AG10803 (cell line): ENCODE results near the gene WDR70.
A peak's percentile ranks its signal among the peaks of the same experiment; 100 is the strongest.
"Not testable (repeated sequence)": the region's sequence is repeated elsewhere in the genome, so short reads cannot be mapped to it uniquely, and the experiment has no call there.

Experiments
- DNase-seq: peaks from one replicate; pipeline ENCODE4 v3.0.0; 2010; ENCODE audit warnings: low read depth
- H3K4me3 ChIP-seq: 2 replicates; pipeline ENCODE4 v1.5.1; 2011; ENCODE audit warnings: mild to moderate bottlenecking, low read length, control low read depth
- TF ChIP-seq, protein P1 (sequence below): conservative IDR thresholded peaks from 2 replicates; pipeline ENCODE4 v1.5.1; 2011; ENCODE audit warnings: mild to moderate bottlenecking, low read length, control low read depth, inconsistent platforms

The WDR70 gene

DNA sequence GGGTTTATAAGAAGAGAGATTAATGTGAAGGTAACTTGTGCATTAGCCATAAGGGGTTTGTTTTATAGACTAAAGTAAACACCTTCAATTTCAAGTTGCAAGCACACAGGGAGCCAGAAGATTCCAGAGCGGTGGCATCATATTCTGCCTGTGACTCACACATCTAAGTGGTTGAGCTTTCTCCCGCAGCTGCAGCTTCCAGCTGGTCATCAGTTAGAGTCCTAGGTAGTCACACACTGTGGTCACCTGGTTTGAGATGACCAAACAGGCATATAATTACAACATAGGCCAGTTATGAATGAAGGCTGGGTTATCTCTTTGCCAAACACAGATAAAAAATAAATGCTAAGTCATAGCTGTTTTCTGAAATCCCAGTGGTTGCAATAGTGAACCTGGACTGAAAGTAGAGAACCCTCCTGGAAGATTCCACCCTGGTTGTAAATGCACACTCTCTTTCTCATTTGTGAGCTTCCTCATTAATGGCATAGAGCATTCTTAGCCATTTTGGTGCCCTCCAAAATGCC lies 289.5 kb downstream of the WDR70 start:
- H3K4me3 ChIP-seq: no peak overlapping the region
- DNase-seq: peak; percentile 94
- TF ChIP-seq, protein P1, sequence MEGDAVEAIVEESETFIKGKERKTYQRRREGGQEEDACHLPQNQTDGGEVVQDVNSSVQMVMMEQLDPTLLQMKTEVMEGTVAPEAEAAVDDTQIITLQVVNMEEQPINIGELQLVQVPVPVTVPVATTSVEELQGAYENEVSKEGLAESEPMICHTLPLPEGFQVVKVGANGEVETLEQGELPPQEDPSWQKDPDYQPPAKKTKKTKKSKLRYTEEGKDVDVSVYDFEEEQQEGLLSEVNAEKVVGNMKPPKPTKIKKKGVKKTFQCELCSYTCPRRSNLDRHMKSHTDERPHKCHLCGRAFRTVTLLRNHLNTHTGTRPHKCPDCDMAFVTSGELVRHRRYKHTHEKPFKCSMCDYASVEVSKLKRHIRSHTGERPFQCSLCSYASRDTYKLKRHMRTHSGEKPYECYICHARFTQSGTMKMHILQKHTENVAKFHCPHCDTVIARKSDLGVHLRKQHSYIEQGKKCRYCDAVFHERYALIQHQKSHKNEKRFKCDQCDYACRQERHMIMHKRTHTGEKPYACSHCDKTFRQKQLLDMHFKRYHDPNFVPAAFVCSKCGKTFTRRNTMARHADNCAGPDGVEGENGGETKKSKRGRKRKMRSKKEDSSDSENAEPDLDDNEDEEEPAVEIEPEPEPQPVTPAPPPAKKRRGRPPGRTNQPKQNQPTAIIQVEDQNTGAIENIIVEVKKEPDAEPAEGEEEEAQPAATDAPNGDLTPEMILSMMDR: no peak

DNA sequence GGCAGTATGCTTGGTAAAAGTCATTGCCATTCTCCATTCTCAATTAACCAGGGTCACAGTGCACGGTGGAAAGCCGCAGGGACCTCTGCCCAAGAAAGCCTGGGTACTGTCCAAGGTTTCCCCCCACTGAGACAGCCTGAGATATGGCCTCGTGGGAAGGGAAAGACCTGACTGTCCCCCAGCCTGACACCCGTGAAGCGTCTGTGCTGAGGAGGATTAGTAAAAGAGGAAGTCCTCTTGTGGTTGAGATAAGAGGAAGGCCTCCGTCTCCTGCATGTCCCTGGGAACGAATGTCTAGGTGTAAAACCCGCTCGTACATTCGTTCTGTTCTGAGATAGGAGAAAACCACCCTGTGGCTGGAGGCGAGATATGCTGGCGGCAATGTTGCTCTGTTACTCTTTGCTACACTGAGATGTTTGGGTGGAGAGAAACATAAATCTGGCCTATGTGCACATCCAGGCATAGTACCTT lies 293.0 kb downstream of the WDR70 start:
- DNase-seq: not testable (repeated sequence)

DNA sequence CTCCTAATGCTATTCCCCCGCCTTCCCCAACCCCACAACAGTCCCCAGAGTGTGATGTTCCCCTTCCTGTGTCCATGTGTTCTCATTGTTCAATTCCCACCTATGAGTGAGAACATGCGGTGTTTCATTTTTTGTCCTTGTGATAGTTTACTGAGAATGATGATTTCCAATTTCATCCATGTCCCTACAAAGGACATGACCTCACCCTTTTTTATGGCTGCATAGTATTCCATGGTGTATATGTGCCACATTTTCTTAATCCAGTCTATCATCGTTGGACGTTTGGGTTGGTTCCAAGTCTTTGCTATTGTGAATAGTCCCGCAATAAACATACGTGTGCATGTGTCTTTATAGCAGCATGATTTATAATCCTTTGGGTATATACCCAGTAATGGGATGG lies 295.2 kb downstream of the WDR70 start:
- not testable (repeated sequence) for DNase-seq, H3K4me3 ChIP-seq

More for the DNA sequence above, 293.0 kb downstream of the WDR70 start:
- not testable (repeated sequence) for H3K4me3 ChIP-seq

DNA sequence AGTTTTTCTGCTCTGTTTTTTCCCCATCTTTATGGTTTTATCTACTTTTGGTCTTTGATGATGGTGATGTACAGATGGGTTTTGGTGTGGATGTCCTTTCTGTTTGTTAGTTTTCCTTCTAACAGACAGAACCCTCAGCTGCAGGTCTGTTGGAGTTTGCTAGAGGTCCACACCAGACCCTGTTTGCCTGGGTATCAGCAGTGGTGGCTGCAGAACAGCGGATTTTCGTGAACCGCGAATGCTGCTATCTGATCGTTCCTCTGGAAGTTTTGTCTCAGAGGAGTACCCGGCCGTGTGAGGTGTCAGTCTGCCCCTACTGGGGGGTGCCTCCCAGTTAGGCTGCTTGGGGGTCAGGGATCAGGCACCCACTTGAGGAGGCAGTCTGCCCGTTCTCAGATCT lies 300.2 kb downstream of the WDR70 start:
- not testable (repeated sequence) for H3K4me3 ChIP-seq, DNase-seq

DNA sequence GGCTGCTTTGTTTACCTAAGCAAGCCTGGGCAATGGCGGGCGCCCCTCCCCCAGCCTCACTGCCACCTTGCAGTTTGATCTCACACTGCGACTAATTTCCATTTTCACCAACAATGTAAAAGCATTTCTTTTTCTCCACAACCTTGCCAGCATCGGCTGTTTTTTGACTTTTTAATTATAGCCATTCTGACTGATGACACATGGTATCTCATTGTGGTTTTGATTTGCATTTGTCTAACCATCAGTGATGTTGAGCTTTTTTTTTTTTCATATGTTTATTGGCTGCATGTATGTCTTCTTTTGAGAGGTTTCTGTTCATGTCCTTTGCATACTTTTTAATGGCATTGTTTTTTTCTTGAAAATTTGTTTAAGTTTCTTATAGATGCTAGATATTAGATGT lies 300.8 kb downstream of the WDR70 start:
- not testable (repeated sequence) for DNase-seq, H3K4me3 ChIP-seq

DNA sequence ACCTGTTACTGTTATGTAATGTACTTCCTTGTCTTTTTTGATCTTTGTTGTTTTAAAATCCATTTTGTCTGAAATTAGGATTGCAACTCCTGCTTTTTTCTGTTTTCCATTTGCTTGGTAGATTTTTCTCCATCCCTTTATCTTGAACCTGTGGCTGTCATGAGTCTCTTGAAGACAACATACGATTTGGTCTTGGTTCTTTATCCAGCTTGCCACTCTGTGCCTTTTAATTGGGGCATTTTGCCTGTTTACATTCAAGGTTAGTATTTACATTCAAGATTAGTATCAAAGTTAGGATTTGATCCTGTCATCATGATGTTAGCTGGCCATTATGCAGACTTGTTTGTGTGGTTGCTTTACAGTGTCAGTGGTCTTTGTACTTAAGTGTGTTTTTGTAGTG lies 304.0 kb downstream of the WDR70 start:
- DNase-seq: no peak
- TF ChIP-seq, protein P1: no peak
- H3K4me3 ChIP-seq: no peak overlapping the region

DNA sequence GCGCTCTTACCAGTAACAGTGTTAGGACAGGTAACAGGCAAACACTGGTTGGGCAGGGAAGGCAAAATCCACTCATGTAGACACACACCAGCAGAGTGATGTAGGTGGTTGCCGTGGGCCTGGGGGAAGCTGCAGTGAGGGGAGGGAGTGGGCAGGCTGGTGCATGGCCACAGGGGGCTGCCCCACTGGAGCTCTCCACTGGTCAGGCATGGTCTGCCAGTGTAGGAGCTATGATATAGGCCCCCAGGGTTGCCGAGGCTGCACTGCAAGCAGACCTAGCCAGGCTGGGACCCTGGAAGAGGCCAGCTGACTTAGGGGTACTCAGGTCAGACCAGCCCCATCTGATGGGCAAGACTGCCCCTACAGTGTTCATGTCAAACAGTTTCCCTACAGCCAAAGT lies 306.1 kb downstream of the WDR70 start:
- H3K4me3 ChIP-seq: no peak overlapping the region
- TF ChIP-seq, protein P1: no peak
- DNase-seq: no peak

DNA sequence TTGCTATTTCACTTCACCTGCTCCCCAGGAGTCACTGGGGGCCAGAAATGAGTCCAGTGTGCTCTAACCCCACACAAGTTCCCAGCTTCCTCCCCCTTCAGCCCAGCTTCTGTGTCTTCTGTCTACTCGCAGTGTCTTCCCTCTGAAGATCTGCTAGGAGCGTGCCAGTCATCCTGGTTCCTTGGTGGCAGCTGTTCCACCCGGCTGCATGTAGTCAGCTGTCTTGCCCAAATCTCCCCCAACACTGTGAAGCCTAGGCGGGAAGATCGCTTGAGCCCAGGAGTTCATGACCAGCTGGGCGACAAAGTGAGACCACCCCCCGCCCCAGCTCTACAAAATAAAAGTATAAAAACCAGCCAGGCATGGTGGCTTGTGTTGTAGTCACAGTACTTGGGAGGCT lies 306.7 kb downstream of the WDR70 start:
- DNase-seq: no peak
- no peak overlapping the region for H3K4me3 ChIP-seq
- TF ChIP-seq, protein P1: no peak

DNA sequence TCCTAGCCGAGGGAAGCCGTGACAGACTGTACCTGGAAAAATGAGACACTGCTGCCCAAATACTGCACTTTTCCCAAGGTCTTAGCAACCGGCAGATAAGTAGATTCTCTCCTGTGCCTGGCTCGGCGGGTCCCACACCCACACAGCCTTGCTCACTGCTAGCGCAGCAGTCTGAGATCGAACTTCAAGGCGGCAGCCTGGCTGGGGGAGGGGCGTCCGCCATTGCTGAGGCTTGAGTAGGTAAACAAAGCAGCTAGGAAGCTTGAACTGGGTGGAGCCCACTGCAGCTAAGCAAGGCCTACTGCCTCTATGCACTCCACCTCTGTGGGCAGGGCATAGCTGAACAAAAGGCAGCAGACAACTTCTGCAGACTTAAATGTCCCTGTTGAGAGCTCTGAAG lies 309.8 kb downstream of the WDR70 start:
- not testable (repeated sequence) for H3K4me3 ChIP-seq, DNase-seq

DNA sequence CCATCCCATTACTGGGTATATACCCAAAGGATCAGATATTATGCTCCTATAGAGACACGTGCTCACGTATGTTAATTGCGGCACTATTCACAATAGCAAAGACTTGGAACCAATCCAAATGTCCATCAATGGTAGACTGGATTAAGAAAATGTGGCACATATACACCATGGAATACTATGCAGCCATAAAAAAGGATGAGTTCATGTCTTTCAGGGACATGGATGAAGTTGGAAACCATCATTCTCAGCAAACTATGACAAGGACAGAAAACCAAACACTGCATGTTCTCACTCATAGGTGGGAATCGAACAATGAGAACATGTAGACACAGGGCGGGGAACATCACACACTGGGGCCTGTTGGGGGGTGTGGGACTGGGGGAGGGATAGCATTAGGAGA lies 315.2 kb downstream of the WDR70 start:
- DNase-seq, H3K4me3 ChIP-seq: not testable (repeated sequence)

DNA sequence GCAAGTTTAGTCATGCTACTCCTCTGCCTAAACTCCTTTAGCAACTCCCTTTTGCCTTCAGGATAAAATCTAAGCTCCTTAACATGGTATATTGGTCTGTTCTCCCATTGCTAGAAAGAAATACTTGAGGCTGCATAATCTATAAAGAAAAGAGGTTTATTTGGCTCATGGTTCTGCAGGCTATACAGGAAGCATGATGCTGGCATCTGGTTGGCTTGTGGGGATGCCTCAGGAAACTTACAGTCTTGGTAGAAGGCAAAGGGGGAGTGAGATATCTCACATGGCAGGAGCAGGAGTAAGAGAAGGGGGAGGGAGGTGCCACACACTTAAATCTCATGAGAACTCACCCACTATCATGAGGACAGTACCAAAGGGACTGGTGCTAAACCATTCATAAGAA lies 315.7 kb downstream of the WDR70 start:
- no peak overlapping the region for H3K4me3 ChIP-seq
- DNase-seq: no peak
- TF ChIP-seq, protein P1: no peak
